Nephron (organoid): ENCODE data around the gene LIN7B.
"Not testable (repeated sequence)": the region's sequence is repeated elsewhere in the genome, so short reads cannot be mapped to it uniquely, and the experiment has no call there.

Experiments
- H3K27ac Mint-ChIP-seq, 3 experiments: 2 replicates each; pipeline ENCODE4 v1.8.0; 2020; ENCODE audit warnings: mixed read lengths in 3 of 3, mild to moderate bottlenecking in 2 of 3, moderate library complexity in 1 of 3
- H3K27me3 Mint-ChIP-seq: 2 replicates; pipeline ENCODE4 v1.8.0; 2021; ENCODE audit warnings: low read depth, mild to moderate bottlenecking, moderate library complexity, mixed read lengths
- H3K36me3 Mint-ChIP-seq: 2 replicates; pipeline ENCODE4 v1.8.0; 2020; ENCODE audit warnings: low read depth, mixed read lengths
- H3K4me1 Mint-ChIP-seq: 2 replicates; pipeline ENCODE4 v1.8.0; 2020; ENCODE audit warnings: mixed read lengths
- H3K4me3 Mint-ChIP-seq, 3 experiments: 2 replicates each; pipeline ENCODE4 v1.8.0; 2020; ENCODE audit warnings: mild to moderate bottlenecking in 3 of 3, mixed read lengths in 3 of 3, moderate library complexity in 2 of 3
- H3K9me3 Mint-ChIP-seq: 2 replicates; pipeline ENCODE4 v1.8.0; 2020; ENCODE audit warnings: mixed read lengths
- TF ChIP-seq, protein P1 (sequence below), 3 experiments: fragments of 200-600 bp; sonication (generic); IDR thresholded peaks; one replicate each; pipeline ENCODE4 v1.5.0; 2021; ENCODE audit warnings: antibody characterized with exemption in 3 of 3; ENCODE audit not compliant: unreplicated experiment in 3 of 3

The LIN7B gene

DNA sequence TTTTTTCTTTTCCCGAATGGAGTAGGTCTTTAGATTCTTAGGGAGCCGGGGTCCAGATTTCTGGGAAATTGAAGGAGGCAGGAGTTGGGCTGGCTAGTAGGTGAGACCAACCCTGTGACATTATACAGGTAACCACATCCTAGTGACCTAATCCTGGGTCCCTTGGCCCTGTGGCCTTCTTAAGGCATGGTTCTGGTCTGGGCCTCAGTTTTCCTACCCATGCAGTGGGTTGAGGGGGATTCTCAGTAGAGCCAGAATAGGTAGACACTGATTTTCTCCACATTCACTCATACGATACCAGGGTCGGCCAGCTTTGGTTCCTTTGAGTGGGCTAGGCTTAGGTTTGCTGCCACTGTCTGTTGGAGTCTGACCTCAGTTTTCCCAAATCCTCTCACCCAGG is 12.4 kb downstream of the LIN7B start:
- TF ChIP-seq, protein P1, sequence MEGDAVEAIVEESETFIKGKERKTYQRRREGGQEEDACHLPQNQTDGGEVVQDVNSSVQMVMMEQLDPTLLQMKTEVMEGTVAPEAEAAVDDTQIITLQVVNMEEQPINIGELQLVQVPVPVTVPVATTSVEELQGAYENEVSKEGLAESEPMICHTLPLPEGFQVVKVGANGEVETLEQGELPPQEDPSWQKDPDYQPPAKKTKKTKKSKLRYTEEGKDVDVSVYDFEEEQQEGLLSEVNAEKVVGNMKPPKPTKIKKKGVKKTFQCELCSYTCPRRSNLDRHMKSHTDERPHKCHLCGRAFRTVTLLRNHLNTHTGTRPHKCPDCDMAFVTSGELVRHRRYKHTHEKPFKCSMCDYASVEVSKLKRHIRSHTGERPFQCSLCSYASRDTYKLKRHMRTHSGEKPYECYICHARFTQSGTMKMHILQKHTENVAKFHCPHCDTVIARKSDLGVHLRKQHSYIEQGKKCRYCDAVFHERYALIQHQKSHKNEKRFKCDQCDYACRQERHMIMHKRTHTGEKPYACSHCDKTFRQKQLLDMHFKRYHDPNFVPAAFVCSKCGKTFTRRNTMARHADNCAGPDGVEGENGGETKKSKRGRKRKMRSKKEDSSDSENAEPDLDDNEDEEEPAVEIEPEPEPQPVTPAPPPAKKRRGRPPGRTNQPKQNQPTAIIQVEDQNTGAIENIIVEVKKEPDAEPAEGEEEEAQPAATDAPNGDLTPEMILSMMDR (IDR thresholded peaks at IDR 0.05; ENCODE audit: unreplicated experiment in 3 of 3): no peak
- peak overlapping the region in 1 of 3 experiments; percentile 32 for H3K4me3 Mint-ChIP-seq
- no peaks in the 10 kb centered on the region for H3K36me3 Mint-ChIP-seq
- H3K9me3 Mint-ChIP-seq: no peaks in the 10 kb centered on the region
- H3K27ac Mint-ChIP-seq: no peak overlapping the region
- H3K27me3 Mint-ChIP-seq: peaks cover 14% of the 10 kb centered on the region
- H3K4me1 Mint-ChIP-seq: peaks cover 12% of the 10 kb centered on the region

DNA sequence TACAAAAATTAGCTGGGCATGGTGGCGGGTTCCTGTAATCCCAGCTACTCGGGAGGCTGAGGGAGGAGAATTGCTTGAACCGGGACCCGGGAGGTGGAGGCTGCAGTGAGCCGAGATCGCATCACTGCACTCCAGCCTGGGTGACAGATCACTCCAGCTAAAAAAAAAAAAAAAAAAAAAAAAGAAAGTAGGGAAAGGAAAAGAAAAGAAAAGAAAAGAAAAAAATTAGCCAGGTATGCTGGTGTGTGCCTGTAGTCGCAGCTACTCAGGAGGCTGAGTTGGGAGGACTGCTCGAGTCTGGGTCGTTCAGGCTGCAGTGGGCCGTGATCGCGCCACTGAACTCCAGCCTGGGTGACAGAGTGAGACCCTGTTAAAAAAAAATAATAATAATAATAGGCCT is 13.1 kb downstream of the LIN7B start:
- not testable (repeated sequence) for H3K27ac Mint-ChIP-seq, H3K4me3 Mint-ChIP-seq, H3K36me3 Mint-ChIP-seq, H3K9me3 Mint-ChIP-seq
- Mint-ChIP-seq H3K4me1 (peaks cover 12% of the 10 kb centered on the region), H3K27me3 (peaks cover 12% of the 10 kb centered on the region)

DNA sequence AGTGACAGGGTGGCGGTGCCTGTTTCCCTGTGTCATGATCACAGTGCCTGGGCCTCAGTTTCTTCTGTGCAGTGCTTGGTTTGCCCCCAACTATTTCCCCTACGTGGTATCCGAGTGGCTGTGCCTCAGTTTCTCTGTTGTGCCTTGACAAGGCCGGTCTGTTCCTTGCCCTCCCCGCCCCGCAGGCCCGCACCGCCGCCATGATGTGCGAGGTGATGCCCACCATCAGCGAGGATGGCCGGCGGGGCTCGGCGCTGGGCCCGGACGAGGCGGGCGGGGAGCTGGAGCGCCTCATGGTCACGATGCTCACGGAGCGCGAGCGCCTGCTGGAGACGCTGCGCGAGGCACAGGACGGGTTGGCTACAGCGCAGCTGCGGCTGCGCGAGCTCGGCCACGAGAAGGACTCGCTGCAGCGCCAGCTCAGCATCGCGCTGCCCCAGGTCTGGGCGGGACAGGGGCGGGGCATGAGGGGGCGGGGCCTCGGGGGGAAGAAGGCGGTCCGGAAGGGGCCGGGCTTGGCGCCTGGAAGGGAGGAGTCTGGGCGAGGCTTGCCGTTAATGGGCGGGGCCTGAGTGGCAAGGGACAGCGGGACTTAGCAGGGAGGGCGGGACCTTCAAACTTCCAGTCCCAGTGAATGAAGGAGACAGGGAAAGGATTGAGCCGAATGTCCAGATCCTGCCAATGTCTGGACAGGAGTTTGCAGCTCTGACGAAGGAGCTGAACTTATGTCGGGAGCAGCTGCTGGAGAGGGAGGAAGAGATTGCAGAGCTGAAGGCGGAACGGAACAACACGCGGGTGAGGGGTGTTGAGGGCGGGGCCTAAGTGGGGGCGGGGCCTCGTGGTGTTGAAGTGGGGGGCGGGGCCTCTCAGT is 13.7 kb downstream of the LIN7B start:
- H3K9me3 Mint-ChIP-seq: no peaks in the 10 kb centered on the region
- H3K27me3 Mint-ChIP-seq: peaks cover 6% of the 10 kb centered on the region
- H3K36me3 Mint-ChIP-seq: no peaks in the 10 kb centered on the region
- H3K27ac Mint-ChIP-seq: peak overlapping the region in 2 of 3 experiments; percentile 66 to 69
- H3K4me1 Mint-ChIP-seq: peaks cover 12% of the 10 kb centered on the region
- H3K4me3 Mint-ChIP-seq: peak overlapping the region; percentile 81 to 84 (median 83)
- TF ChIP-seq, protein P1 (IDR thresholded peaks at IDR 0.05; ENCODE audit: unreplicated experiment in 3 of 3): peak in 1 of 3 experiments; percentile 19

DNA sequence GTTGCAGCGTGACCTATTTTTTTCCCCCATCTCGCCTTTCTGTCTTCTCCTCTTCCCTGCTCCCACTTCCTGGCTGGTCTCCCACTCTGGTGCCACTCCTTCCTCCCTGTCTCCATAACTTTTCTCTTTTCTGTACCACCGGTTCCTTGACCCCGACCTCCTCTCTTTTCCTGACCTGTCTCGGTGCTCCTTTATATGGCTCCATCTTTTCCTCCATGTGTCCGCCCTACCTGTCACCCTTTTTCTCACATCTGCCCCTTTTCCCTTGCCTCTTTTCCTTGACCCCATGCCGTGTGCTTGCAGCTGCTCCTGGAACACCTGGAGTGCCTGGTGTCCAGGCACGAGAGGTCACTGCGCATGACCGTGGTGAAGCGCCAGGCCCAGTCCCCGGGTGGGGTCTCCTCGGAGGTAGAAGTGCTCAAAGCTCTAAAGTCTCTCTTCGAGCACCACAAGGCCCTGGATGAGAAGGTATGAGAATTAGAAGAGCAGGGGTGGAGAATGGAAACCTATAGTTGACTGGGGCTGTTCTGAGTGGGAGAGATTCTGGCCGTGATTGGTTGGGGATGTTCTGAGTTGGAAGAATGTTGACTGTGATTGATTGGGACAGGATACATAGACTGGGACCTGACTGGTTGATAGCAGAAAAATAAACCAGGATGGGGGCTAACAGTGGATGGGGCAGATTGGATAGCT is 14.5 kb downstream of the LIN7B start:
- Mint-ChIP-seq H3K9me3 (no peaks in the 10 kb centered on the region), H3K27ac (peak overlapping the region in 2 of 3 experiments; percentile 66 to 69), H3K27me3 (peaks cover 6% of the 10 kb centered on the region), H3K4me1 (peaks cover 12% of the 10 kb centered on the region), H3K4me3 (peak overlapping the region; percentile 64 to 84 (median 83)), H3K36me3 (peaks cover 3% of the 10 kb centered on the region)
- TF ChIP-seq, protein P1 (IDR thresholded peaks at IDR 0.05; ENCODE audit: unreplicated experiment in 3 of 3): no peak

DNA sequence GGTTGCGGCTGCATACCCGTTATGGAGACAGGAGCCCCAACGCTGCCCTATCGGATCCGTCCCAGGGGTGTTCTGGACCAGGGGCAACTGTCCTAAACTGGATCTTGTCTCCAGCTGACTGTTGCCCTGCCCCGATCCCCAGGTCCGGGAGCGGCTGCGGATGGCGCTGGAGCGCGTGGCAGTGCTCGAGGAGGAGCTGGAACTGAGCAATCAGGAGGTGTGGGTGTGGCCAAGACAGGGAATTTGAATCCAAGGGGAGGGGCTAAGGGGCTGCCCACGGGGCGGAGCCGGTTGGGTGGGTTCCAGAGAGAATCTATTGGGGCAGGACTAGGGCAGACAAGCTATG is 15.0 kb downstream of the LIN7B start:
- no peak overlapping the region for H3K27ac Mint-ChIP-seq
- peaks cover 6% of the 10 kb centered on the region for H3K27me3 Mint-ChIP-seq
- peak overlapping the region; percentile 30 to 84 (median 64) for H3K4me3 Mint-ChIP-seq
- H3K9me3 Mint-ChIP-seq: no peaks in the 10 kb centered on the region
- TF ChIP-seq, protein P1 (IDR thresholded peaks at IDR 0.05; ENCODE audit: unreplicated experiment in 3 of 3): no peak
- H3K4me1 Mint-ChIP-seq: peaks cover 12% of the 10 kb centered on the region
- H3K36me3 Mint-ChIP-seq: peaks cover 8% of the 10 kb centered on the region

DNA sequence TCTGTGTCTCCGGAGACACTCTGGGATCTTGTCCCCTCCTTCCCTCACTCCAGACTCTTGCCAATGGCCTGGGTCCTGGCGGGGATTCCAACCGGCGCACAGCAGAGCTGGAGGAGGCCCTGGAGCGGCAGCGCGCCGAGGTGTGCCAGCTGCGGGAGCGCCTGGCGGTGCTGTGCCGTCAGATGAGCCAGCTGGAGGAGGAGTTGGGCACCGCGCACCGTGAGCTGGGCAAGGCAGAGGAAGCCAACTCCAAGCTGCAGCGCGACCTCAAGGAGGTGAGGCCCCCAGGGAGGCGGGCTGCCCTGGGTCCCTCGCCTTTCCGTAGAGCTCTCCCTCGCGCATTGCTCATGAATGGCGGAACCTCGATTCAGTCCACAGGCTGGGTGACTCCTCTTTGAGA is 16.2 kb downstream of the LIN7B start:
- Mint-ChIP-seq H3K27me3 (no peaks in the 10 kb centered on the region), H3K36me3 (peaks cover 16% of the 10 kb centered on the region), H3K27ac (no peak overlapping the region), H3K4me1 (peaks cover 12% of the 10 kb centered on the region), H3K9me3 (no peaks in the 10 kb centered on the region), H3K4me3 (peak overlapping the region in 2 of 3 experiments; percentile 32 to 38)
- TF ChIP-seq, protein P1 (IDR thresholded peaks at IDR 0.05; ENCODE audit: unreplicated experiment in 3 of 3): no peak
